ENCODE measurements around the gene FOXO3.

Gene FOXO3

DNA sequence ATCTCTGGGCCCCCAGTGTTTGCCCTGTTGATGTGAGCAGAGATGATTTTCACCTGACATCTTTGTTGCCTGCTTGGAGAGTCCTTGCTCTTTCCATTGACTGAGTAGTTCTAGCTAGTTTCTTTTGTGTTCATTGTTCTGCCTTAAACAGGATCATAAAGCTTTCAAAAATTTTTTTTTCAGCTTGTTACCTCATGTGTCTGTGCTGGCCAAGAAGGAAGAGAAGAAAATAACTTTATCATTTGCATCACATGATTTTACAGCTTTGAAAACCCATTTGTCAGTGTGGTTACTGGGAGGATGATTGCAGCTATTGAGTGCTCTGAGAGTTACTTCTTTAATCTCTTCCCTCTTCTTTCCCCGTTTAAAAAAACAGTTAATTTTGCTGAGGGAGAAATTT is 16.0 kb downstream of the FOXO3 start:
- H3K4me3 ChIP-seq (ENCODE audit: low read depth, low read length), result no peak overlapping the region
- DNase-seq (ENCODE audit: low read depth), result peak; percentile 40
- TF ChIP-seq, protein P1, sequence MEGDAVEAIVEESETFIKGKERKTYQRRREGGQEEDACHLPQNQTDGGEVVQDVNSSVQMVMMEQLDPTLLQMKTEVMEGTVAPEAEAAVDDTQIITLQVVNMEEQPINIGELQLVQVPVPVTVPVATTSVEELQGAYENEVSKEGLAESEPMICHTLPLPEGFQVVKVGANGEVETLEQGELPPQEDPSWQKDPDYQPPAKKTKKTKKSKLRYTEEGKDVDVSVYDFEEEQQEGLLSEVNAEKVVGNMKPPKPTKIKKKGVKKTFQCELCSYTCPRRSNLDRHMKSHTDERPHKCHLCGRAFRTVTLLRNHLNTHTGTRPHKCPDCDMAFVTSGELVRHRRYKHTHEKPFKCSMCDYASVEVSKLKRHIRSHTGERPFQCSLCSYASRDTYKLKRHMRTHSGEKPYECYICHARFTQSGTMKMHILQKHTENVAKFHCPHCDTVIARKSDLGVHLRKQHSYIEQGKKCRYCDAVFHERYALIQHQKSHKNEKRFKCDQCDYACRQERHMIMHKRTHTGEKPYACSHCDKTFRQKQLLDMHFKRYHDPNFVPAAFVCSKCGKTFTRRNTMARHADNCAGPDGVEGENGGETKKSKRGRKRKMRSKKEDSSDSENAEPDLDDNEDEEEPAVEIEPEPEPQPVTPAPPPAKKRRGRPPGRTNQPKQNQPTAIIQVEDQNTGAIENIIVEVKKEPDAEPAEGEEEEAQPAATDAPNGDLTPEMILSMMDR (conservative IDR thresholded peaks at IDR 0.05; ENCODE audit: low read depth, low read length), result no peak

DNA sequence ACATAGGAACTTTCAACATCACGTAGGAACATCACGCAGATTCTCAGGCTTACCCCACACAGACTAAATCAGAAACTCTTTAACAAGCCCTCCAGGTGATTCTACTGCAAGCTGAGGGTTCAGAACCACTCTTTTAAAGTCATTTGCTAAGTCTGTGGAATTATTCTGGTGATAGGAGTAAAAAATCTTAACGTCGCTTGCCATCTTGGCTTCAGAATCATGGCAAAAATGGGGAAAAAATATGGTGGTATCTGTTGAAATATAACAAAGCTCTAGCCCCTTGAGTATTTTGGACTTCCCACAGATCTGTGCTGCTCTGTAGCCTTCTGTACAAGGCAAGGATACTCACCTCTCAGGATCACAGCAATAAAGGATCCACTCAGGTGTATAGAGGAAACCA is 17.4 kb downstream of the FOXO3 start:
- no peak for DNase-seq (ENCODE audit: low read depth)
- H3K4me3 ChIP-seq (ENCODE audit: low read depth, low read length), result no peak overlapping the region
- TF ChIP-seq, protein P1 (conservative IDR thresholded peaks at IDR 0.05; ENCODE audit: low read depth, low read length), result no peak

DNA sequence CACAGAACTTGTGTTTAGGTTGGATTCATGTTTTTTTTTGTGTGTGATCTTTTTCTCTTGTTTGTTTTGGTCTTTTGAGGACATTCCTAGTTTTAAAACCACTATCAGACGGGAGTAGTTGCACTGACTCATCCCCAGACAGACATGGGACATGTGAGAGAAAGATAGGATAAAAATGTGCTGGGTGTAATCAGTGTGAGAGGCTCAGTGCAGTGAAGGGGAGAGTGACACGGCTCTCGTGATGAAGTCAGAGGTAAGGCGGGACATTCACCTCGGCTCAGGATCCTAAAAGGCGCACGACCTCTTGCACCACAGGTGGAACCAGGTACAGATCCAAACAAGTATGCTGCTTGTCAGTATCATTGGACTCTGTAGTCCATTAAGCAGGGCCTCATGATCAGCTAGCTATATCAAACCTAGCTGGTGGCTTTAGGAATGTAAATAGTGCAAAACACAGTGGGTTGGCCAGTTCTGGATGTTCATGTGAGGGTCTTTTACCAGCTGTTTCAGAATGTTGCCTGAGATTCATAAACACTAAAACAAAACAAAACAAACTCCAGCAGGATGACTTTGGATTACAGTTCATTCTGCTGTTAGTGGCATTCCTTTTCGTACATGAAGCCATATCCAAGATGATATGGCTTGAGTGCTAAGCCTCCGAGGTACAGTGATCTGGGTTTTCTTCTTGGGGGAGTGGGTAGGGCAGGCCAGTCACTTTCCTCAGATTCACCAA is 18.0 kb downstream of the FOXO3 start:
- DNase-seq (ENCODE audit: low read depth), result peak; percentile 88
- TF ChIP-seq, protein P1 (conservative IDR thresholded peaks at IDR 0.05; ENCODE audit: low read depth, low read length), result no peak
- H3K4me3 ChIP-seq (ENCODE audit: low read depth, low read length), result no peak overlapping the region

DNA sequence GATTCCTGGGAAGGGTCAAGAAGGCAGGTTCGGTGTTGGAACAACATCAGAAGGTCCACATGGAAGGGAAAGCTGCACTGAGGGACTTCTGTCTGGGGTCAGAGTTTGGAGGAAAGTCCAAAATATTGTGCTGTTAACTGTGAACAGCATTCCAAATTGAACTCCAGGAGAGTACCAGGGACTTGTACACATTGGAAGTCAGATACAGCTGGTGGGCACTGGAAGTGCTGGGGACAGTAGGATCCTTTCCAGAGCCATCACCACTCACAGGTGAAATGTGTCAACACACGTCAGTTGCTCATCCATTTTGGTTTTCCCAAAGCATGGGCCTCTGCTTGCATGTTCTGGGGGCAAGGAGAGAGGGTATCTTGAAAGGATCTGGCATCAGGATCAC is 18.6 kb downstream of the FOXO3 start:
- no peak for DNase-seq (ENCODE audit: low read depth)
- TF ChIP-seq, protein P1 (conservative IDR thresholded peaks at IDR 0.05; ENCODE audit: low read depth, low read length), result no peak
- no peak overlapping the region for H3K4me3 ChIP-seq (ENCODE audit: low read depth, low read length)

DNA sequence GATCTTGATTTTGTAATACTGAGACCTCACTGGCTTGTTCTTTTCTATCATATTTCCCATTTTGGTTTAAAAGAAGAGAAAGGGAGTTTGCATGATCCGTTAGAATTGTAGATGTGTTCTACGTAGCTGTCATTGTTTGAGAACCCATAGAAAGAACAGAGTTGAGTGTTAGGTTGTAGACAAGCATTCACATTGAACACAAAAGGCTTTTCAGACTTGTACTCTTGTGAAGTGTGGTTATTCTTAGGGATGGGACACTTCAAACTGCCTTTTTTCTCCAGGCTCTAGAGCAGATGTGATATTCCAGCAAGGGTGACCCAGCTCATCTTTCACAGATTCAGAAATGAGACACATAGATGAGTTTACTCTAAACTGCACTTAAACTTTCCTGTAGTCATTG is 19.9 kb downstream of the FOXO3 start:
- TF ChIP-seq, protein P1 (conservative IDR thresholded peaks at IDR 0.05; ENCODE audit: low read depth, low read length), result no peak
- H3K4me3 ChIP-seq (ENCODE audit: low read depth, low read length), result no peak overlapping the region
- no peak for DNase-seq (ENCODE audit: low read depth)

DNA sequence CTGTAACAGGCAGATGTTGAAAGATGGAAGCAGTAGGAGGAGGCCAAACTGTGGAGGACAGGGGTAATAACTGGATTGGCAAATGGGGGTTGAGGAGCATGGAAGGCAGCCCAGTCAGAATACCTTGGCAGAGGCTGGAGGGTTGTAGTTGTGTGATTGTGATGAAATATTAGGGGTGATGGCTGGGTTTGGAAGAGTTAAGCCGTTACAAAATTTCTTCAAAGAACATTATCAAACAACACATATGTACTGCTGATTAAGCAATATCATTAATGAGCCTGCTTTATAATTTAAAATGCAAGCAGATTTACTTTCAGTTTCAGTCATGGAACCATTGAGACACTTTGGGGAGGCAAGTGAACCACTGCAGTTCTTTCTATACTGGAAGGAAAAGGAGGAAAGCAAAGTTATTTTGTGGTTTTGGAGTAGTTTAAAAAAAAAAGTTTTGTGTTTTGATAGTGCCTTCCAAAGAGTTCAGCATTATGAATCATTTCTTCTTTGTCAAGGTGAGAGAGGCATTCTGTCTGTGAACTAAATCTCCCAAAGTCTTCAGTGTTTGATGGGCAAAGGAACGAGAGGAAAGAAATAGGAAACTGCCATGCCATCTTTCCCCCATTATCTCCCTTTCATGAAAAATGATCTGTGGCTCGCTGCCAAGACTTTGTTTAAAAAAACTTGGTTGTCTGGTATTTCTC is 20.7 kb downstream of the FOXO3 start:
- DNase-seq (ENCODE audit: low read depth), result peak; percentile 89
- peak overlapping the region; percentile 13 for H3K4me3 ChIP-seq (ENCODE audit: low read depth, low read length)
- TF ChIP-seq, protein P1 (conservative IDR thresholded peaks at IDR 0.05; ENCODE audit: low read depth, low read length), result no peak

All from choroid plexus epithelial cell (primary cell).